Adrenal gland (tissue), 12 donors: Measurements from ENCODE around the gene ARHGEF7. TPM values are rescaled to one million over a fixed set of nuclear protein-coding genes. Genes with fewer than 3 reads are reported as not detected.

Source experiments
- DNase-seq, 7 donors: peaks; one replicate each; pipeline ENCODE4 v3.0.0-alpha.2; 2019 to 2020
- H3K27ac ChIP-seq, 5 donors: fragments of 200-600 bp; sonication (generic) in 4 of 5; 1 replicate in 3 of 5; 2 replicates in 2 of 5; pipeline versions ENCODE4 v1.5.1 to v1.8.0; 2016 to 2020; ENCODE audit warnings: mild to moderate bottlenecking in 1 of 5
- H3K27me3 ChIP-seq: fragments of 200-600 bp; 2 replicates; pipeline ENCODE4 v1.8.0; 2021
- H3K36me3 ChIP-seq, 2 donors: fragments of 200-600 bp; replicated peaks in 1 of 2; 1 replicate in 1 of 2; 2 replicates in 1 of 2; pipeline versions ENCODE4 v1.5.1 to v1.8.0; 2018 to 2022
- H3K4me1 ChIP-seq, 2 donors: fragments of 200-600 bp; replicated peaks in 1 of 2; 1 replicate in 1 of 2; 2 replicates in 1 of 2; pipeline versions ENCODE4 v1.5.1 to v1.8.0; 2018 to 2021
- H3K4me3 ChIP-seq, 4 donors: fragments of 200-600 bp; sonication (generic) in 3 of 4; one replicate each; pipeline ENCODE4 v1.5.1; 2016 to 2018
- H3K9me3 ChIP-seq, 3 donors: fragments of 200-600 bp; sonication (generic) in 1 of 3; replicated peaks in 1 of 3; 1 replicate in 2 of 3; 2 replicates in 1 of 3; pipeline versions ENCODE4 v1.5.1 to v1.8.0; 2016 to 2021
- CTCF ChIP-seq, 6 experiments: fragments of 450-650 bp in 4 of 6; fragments of 200-600 bp in 2 of 6; sonication (generic) in 1 of 6; IDR thresholded peaks; 1 replicate in 5 of 6; 2 replicates in 1 of 6; pipeline versions ENCODE4 v1.5.1 to v1.8.0; 2016 to 2021; ENCODE audit warnings: antibody characterized with exemption in 6 of 6, mild to moderate bottlenecking in 2 of 6, moderate library complexity in 1 of 6
- POLR2A ChIP-seq, 2 donors: fragments of 450-650 bp; IDR thresholded peaks; one replicate each; pipeline ENCODE4 v1.6.1; 2017; ENCODE audit warnings: antibody characterized with exemption in 2 of 2, mild to moderate bottlenecking in 2 of 2, moderate library complexity in 1 of 2
- WGBS, 4 donors: extraction: QIAGEN DNeasy Blood & Tissue Kit in 2 of 4; methylation state at CpG; one replicate each; pipeline versions ENCODE4 v1.1.5 to v1.1.7; 2013 to 2017; 5-methylcytosine and 5-hydroxymethylcytosine counted together
- intact Hi-C, 2 donors: fragments of 100-400 bp; cut with DNase I; formaldehyde crosslinking; loops; one replicate each; pipeline versions ENCODE4 v1.14.1 to v1.15.0; 2022 to 2023
- polyA plus RNA-seq, 3 donors: library from polyadenylated mRNA; stranded (reverse); fragments of 200-250 nt in 2 of 3; fragments of 350-450 nt in 1 of 3; fragmentation: Illumina TruSeq in 1 of 3; extraction: RNeasy Lipid Tissue Mini Kit (QIAGEN cat#74804) in 1 of 3; gene quantifications; one replicate each; pipeline ENCODE4 v1.2.3, GENCODE V29; 2013 to 2014
- total RNA-seq, 9 donors: library from RNA; depleted of rRNA in 4 of 9; stranded (reverse); fragments of >200 nt in 4 of 9; fragments of 120-200 nt in 1 of 9; fragmentation: NEBNext Ultra II Directional in 1 of 9; extraction: Animal tissue kit (Norgen Biotek cat#: 25700) in 1 of 9; gene quantifications; one replicate each; pipeline versions ENCODE4 v1.1.0 to v1.2.4, GENCODE V29; 2013 to 2023
- donor health status: healthy with polysubstance abuse.
- donor health status: Bipolar disorder and iron deficiency.
- donor health status: DM: yes; HTN: yes; CAD: no.
- donor health status: DM: no; HTN: no; CAD: no.
- donor health status: DM: no; HTN: no; CAD: no.
- donor health status: DM: yes; HTN: yes; CAD: no.

The ARHGEF7 gene
- total and polyA plus RNA-seq, 12 donors, result 25.3 to 69.3 (median 53.2) TPM

DNA sequence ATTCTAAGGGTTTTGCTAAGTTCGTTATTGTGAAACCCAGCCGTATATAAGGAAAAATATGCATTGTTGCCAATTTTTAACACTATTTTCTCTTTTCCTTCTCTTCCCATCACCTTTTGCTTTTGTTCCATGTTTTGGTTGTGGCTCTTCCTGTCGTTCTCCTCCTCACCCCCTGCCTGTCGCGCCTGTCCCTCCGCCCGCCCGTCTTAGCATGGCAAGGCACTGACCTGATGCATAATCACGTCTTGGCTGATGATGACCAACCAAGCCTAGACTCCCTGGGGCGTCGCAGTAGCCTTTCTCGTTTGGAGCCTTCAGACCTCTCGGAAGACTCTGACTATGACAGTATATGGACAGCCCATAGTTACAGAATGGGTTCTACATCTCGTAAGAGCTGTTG, 176.8 kb downstream of the ARHGEF7 start:
- TF ChIP-seq CTCF (IDR thresholded peaks at IDR 0.05) (no peak), POLR2A (IDR thresholded peaks at IDR 0.05) (no peak)
- DNase-seq, result peak in 1 of 7 donors; percentile 17
- no peak overlapping the region for H3K27ac ChIP-seq
- intact Hi-C loops, result no loop called here
- no peaks in the 10 kb centered on the region for H3K4me1 ChIP-seq
- H3K9me3 ChIP-seq, result no peaks in the 10 kb centered on the region
- no peak overlapping the region for H3K4me3 ChIP-seq
- H3K36me3 ChIP-seq, result peaks cover 0 to 87% of the 10 kb centered on the region in 2 donors
- no peaks in the 10 kb centered on the region for H3K27me3 ChIP-seq
- 91 to 96% (median 94%) methylated on average over 14 of the region's 14 CpGs for WGBS, 4 donors

DNA sequence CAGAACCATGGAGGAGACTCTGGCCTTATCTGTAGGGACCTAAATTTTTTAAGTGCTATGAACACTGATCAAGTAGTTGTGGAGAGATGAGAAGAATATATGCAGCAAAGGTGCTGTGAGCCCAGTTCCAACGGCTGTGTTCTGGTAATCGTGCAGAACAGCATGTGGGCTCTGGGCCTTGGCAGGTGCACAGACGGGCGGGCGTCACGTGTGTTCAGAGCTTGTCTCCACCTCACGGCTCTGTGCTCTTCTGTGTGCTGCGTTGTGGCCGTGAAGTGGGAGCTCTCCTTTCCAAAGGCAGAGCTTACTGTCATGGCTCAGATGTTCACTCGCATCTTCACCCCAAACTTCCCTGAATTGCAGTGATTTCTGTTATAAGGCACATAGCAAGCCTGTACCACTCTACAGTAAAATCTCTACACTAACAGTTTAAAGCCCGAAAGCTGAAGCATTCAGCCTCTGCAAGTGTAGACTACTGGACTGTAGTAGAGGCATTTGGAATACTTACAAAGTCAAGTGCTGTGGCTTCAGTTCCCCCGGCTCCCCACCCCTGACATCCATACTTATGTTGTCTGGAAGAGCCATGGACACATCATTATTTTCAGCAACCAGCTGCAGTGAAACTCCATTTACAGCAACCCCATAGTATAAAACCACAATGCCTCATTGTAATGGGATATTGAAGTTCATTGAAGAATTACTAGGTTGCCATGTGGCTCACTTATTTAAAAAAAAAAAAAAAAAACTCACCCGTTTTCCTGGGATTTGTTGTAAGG, 177.8 kb downstream of the ARHGEF7 start:
- peaks cover 0 to 77% of the 10 kb centered on the region in 2 donors for H3K36me3 ChIP-seq
- WGBS, 4 donors, result 89 to 95% (median 94%) methylated on average over 13 of the region's 13 CpGs

GRCh38 chr13:111295886-111296285, 180.8 kb downstream of the ARHGEF7 start:
- H3K27ac ChIP-seq, result no peak overlapping the region
- peak in 1 of 7 donors; percentile 45 for DNase-seq
- H3K27me3 ChIP-seq, result no peaks in the 10 kb centered on the region
- TF ChIP-seq POLR2A (IDR thresholded peaks at IDR 0.05), result no peak
- no peak for TF ChIP-seq CTCF (IDR thresholded peaks at IDR 0.05)
- H3K4me1 ChIP-seq, result no peaks in the 10 kb centered on the region
- peaks cover 0 to 55% of the 10 kb centered on the region in 2 donors for H3K36me3 ChIP-seq
- no peaks in the 10 kb centered on the region for H3K9me3 ChIP-seq
- WGBS, 4 donors, result 89 to 94% (median 92%) methylated on average over 5 to 9 of the region's 9 CpGs
- H3K4me3 ChIP-seq, result no peak overlapping the region
- intact Hi-C loops, result no loop called here

More for the DNA sequence above, 177.8 kb downstream of the ARHGEF7 start:
- no peak for TF ChIP-seq CTCF (IDR thresholded peaks at IDR 0.05)
- no peak for TF ChIP-seq POLR2A (IDR thresholded peaks at IDR 0.05)
- Histone ChIP-seq H3K4me1 (no peaks in the 10 kb centered on the region), H3K27ac (no peak overlapping the region), H3K27me3 (no peaks in the 10 kb centered on the region), H3K9me3 (no peaks in the 10 kb centered on the region), H3K4me3 (no peak overlapping the region)
- DNase-seq, result peak in 1 of 7 donors; percentile 33
- intact Hi-C loops, result no loop called here

GRCh38 chr13:111296417-111296816, 181.3 kb downstream of the ARHGEF7 start:
- no peak for TF ChIP-seq POLR2A (IDR thresholded peaks at IDR 0.05)
- no peak for TF ChIP-seq CTCF (IDR thresholded peaks at IDR 0.05)
- no peak overlapping the region for H3K4me3 ChIP-seq
- H3K4me1 ChIP-seq, result no peaks in the 10 kb centered on the region
- no peaks in the 10 kb centered on the region for H3K27me3 ChIP-seq
- WGBS, 4 donors, result 80 to 84% (median 82%) methylated on average over 6 of the region's 6 CpGs
- DNase-seq, result peak in 1 of 7 donors; percentile 23
- H3K27ac ChIP-seq, result no peak overlapping the region
- intact Hi-C loops, result no loop called here
- H3K9me3 ChIP-seq, result no peaks in the 10 kb centered on the region
- peaks cover 0 to 55% of the 10 kb centered on the region in 2 donors for H3K36me3 ChIP-seq
